HG02678 (cell line): ENCODE data around the gene KLHL20.

Source experiments
- ATAC-seq: cut with Tn5 transposase; IDR thresholded peaks from one replicate; pipeline ENCODE4 v1.9.1; 2021; ENCODE audit warnings: mild to moderate bottlenecking, moderate library complexity; ENCODE audit not compliant: unreplicated experiment

The KLHL20 gene

GRCh38 chr1:173824315-173825081 is 109.7 kb downstream of the KLHL20 start, which contains the start of the genes CENPL and DARS2:
CENPL (minus strand) TSS chr1:173824883; CDS start chr1:173811299, 13,584 bp downstream.
DARS2 (plus strand) TSS chr1:173824673; CDS start chr1:173825230, 557 bp downstream.
- peak; percentile 84 for ATAC-seq

GRCh38 chr1:173827611-173828010 is 112.8 kb downstream of the KLHL20 start:
- no peak for ATAC-seq

GRCh38 chr1:173832748-173833147 is 118.0 kb downstream of the KLHL20 start:
- no peak for ATAC-seq
